ENCODE data around the gene SLC17A9.

DNA sequence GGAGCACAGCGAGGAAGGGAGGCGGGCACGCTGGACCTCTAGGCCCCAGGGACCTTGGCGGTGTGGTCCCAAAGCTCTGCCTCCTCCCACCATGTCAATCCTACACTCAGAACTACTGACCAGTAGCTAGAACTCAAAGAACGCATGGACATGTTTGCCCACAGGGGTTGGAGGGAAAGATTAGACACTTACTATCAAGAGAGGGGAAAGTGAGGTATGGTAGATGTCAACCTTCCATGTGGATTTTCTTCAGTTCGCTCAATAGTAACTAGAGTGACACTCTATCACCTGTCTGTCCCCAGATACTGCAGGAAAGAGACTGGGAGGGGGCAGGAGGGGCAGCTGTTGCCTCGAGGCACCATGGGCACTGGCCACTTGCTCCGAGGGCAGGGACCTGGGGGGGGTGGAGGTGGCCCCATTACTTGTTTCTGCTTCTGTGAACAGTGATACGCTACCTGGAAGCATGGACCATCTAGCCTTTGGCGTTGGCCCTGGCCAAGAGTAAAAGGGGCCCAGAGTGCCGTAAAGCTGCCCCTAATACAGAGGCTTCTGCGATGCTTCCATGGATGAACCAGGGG lies 25.3 kb upstream of the SLC17A9 start:
- TF ChIP-seq, protein P1, sequence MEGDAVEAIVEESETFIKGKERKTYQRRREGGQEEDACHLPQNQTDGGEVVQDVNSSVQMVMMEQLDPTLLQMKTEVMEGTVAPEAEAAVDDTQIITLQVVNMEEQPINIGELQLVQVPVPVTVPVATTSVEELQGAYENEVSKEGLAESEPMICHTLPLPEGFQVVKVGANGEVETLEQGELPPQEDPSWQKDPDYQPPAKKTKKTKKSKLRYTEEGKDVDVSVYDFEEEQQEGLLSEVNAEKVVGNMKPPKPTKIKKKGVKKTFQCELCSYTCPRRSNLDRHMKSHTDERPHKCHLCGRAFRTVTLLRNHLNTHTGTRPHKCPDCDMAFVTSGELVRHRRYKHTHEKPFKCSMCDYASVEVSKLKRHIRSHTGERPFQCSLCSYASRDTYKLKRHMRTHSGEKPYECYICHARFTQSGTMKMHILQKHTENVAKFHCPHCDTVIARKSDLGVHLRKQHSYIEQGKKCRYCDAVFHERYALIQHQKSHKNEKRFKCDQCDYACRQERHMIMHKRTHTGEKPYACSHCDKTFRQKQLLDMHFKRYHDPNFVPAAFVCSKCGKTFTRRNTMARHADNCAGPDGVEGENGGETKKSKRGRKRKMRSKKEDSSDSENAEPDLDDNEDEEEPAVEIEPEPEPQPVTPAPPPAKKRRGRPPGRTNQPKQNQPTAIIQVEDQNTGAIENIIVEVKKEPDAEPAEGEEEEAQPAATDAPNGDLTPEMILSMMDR (IDR thresholded peaks at IDR 0.05): no peak
- TF ChIP-seq ZFX (IDR thresholded peaks at IDR 0.05; ENCODE audit: borderline replicate concordance): no peak
